ENCODE data around the gene TMEM170B.

TMEM170B gene

DNA sequence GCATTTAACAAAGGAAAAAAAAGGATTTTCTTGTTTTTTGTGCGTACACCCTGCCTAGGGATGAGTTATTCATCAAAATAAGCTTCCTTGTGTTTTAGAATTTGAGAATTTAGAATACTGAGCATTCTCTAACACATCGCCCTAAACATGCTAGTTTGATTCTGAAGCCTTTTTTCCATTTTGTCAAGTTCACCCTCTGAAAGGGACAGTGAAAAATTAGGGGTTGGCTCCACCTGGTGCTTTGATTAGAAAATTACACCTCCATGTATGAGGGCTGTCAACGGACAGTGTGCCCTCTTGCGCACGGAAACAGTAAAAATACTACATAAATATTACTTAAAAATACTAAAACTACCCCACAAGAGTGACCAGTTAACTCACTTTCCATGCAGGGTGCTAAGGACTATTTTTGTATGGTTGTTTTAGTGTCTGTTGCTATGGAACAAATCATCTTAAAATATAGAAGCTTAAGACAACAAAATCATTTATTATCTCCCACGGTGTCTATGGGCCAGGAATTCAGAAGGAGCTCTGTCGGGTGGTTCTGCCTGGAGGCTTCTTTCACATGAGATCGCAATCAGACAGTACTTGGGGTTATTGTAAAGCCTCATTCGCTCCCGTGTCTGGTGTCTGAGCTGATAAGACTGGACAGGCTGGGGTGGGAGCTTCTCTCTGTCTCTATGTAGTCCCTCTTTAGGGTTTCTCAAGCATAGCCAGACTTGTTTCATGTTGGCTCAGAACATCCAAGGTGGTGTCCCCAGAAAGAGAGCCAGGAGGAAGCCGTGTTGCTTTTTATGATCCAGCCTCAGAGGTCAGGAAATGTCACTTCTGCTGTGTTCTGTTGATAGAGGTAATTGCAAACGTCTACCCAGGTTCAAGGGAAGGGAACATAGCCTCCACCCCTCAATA is 41.1 kb upstream of the TMEM170B start:
- TF ChIP-seq FOXP2 (optimal IDR thresholded peaks at IDR 0.05; ENCODE audit: control extremely low read depth, extremely low read length, insufficient read depth) = no peak
- no peak for TF ChIP-seq EZH2 (IDR thresholded peaks at IDR 0.05)
- TF ChIP-seq POLR2AphosphoS5 (IDR thresholded peaks at IDR 0.05; ENCODE audit: borderline replicate concordance, low read depth, low read length) = no peak
- H3K9me3 ChIP-seq (ENCODE audit: low read depth, low read length) = no peaks in the 10 kb centered on the region; the same call in 1 of the 2 replicates
- H3K4me3 ChIP-seq = no peak overlapping the region
- H3K9ac ChIP-seq (ENCODE audit: insufficient read length) = peak overlapping the region; percentile 39
- H3K36me3 ChIP-seq (ENCODE audit: insufficient read depth, low read length) = no peaks in the 10 kb centered on the region
- H3K27ac ChIP-seq = no peak overlapping the region
- DNase-seq (ENCODE audit: low read depth, low spot score) = peak; percentile 68

DNA sequence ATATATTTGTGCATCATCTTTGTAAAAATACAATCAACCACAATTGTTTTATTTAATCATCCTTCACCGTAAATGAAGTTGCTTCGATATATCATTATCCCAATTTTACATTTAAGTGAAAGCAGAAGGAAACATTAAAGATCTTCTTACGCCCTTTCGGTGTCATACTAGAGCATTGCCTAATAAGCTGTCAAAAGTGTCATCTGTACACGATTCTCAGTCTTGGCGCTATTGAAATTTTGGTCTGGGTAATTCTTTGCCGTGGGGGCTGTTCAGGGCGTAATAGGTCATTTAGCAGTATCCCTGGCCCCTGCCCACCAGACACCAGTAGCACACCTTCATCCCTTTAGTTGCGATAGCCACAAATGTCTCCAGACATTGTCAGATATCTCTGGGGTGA is 40.4 kb upstream of the TMEM170B start:
- TF ChIP-seq EZH2 (IDR thresholded peaks at IDR 0.05) (no peak), POLR2AphosphoS5 (IDR thresholded peaks at IDR 0.05; ENCODE audit: borderline replicate concordance, low read depth, low read length) (no peak)
- DNase-seq (ENCODE audit: low read depth, low spot score) = no peak
- Histone ChIP-seq H3K4me3 (no peak overlapping the region), H3K36me3 (ENCODE audit: insufficient read depth, low read length) (no peaks in the 10 kb centered on the region), H3K9ac (ENCODE audit: insufficient read length) (no peak overlapping the region), H3K9me3 (ENCODE audit: low read depth, low read length) (no peaks in the 10 kb centered on the region; the same call in 1 of the 2 replicates), H3K27ac (no peak overlapping the region)

DNA sequence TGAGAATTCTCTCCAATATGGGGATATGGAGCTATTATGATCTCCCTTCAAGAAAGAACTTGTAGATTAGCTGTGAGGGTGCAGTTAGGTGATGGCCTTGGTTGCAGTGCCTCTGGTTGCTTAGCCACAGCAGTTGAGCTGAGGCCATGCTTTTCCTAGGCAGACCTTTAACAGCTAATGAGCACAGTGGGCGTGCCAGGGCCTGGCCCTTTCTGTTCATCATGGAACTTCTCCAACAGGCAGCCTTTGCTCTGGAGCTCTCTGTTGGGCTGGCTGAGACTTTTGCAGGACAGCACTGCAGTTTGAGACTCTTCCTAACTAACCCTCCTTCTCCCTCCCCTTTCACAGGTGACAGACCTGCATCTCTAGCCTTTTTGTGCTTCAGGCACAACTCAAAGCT is 39.7 kb upstream of the TMEM170B start:
- no peaks in the 10 kb centered on the region for H3K36me3 ChIP-seq (ENCODE audit: insufficient read depth, low read length)
- no peak for TF ChIP-seq FOXP2 (optimal IDR thresholded peaks at IDR 0.05; ENCODE audit: control extremely low read depth, extremely low read length, insufficient read depth)
- no peak for TF ChIP-seq EZH2 (IDR thresholded peaks at IDR 0.05)
- no peak for TF ChIP-seq POLR2AphosphoS5 (IDR thresholded peaks at IDR 0.05; ENCODE audit: borderline replicate concordance, low read depth, low read length)
- H3K9me3 ChIP-seq (ENCODE audit: low read depth, low read length) = no peaks in the 10 kb centered on the region; the same call in 1 of the 2 replicates
- H3K4me3 ChIP-seq = no peak overlapping the region
- DNase-seq (ENCODE audit: low read depth, low spot score) = no peak
- no peak overlapping the region for H3K27ac ChIP-seq
- H3K9ac ChIP-seq (ENCODE audit: insufficient read length) = no peak overlapping the region

DNA sequence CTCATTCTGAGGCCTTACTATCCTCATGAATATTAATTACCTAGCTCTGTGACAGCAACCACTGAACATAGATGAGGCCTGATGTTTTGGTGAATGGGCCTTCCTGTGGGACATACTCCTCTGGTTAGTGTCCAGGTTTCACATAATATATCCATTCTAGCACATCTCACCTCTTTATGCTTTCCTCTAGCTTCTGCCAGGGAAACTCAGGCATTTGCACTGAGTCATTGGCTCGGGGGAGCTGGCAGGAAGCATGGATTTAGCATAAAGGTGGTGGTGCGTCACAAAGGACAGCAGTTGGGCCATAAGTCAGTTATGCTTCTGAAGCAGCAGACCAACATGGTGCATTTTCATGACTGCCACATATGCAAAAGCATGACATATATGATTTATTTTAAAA is 37.5 kb upstream of the TMEM170B start:
- no peak overlapping the region for H3K4me3 ChIP-seq
- no peaks in the 10 kb centered on the region; the same call in 1 of the 2 replicates for H3K9me3 ChIP-seq (ENCODE audit: low read depth, low read length)
- no peak overlapping the region for H3K27ac ChIP-seq
- no peak overlapping the region for H3K9ac ChIP-seq (ENCODE audit: insufficient read length)
- no peak for DNase-seq (ENCODE audit: low read depth, low spot score)
- no peaks in the 10 kb centered on the region for H3K36me3 ChIP-seq (ENCODE audit: insufficient read depth, low read length)
- TF ChIP-seq EZH2 (IDR thresholded peaks at IDR 0.05) (no peak), FOXP2 (optimal IDR thresholded peaks at IDR 0.05; ENCODE audit: control extremely low read depth, extremely low read length, insufficient read depth) (no peak), POLR2AphosphoS5 (IDR thresholded peaks at IDR 0.05; ENCODE audit: borderline replicate concordance, low read depth, low read length) (no peak)

DNA sequence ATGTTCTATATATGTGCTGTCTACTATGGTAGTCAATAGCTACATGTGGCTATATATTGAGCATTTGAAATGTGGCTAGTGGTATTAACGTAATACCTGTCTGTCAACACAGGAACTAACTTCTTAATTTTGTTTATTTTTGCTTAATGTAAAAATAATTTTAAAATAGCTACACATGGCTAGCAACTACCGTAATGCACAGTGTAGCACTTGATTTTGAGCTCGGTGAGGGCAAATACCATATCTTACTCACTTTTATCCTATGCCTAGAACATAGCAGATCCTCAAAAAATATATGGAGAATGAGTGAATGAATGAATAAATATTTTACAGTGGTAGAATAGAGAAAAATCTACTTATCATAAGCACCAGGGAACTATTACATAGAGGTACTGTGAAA is 28.1 kb upstream of the TMEM170B start:
- TF ChIP-seq POLR2AphosphoS5 (IDR thresholded peaks at IDR 0.05; ENCODE audit: borderline replicate concordance, low read depth, low read length) (no peak), EZH2 (IDR thresholded peaks at IDR 0.05) (no peak), FOXP2 (optimal IDR thresholded peaks at IDR 0.05; ENCODE audit: control extremely low read depth, extremely low read length, insufficient read depth) (no peak)
- no peak overlapping the region for H3K4me3 ChIP-seq
- H3K27ac ChIP-seq = no peak overlapping the region
- DNase-seq (ENCODE audit: low read depth, low spot score) = no peak
- H3K9ac ChIP-seq (ENCODE audit: insufficient read length) = no peak overlapping the region
- no peaks in the 10 kb centered on the region for H3K9me3 ChIP-seq (ENCODE audit: low read depth, low read length)
- no peaks in the 10 kb centered on the region for H3K36me3 ChIP-seq (ENCODE audit: insufficient read depth, low read length)

DNA sequence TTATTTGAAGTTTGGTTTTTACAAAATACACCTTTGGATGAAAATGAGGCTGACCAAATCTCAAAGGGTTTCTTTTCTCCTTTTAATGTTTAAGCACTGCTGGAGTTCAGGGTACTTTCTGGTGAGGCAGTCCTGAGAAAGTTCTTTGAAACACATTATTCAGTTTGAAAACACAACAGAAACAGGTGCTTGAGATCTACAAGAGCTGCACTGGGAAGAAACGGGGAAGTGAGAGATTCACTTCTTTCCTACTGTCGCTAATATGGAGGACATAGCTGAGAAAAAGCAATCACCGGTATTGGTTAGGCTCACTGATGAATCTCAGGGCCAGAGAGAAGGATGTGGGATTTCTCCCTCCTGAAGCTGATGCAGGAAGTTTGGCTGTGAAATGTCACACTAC is 22.9 kb upstream of the TMEM170B start:
- Histone ChIP-seq H3K9me3 (ENCODE audit: low read depth, low read length) (no peaks in the 10 kb centered on the region), H3K36me3 (ENCODE audit: insufficient read depth, low read length) (no peaks in the 10 kb centered on the region), H3K4me3 (no peak overlapping the region), H3K27ac (no peak overlapping the region), H3K9ac (ENCODE audit: insufficient read length) (no peak overlapping the region)
- TF ChIP-seq POLR2AphosphoS5 (IDR thresholded peaks at IDR 0.05; ENCODE audit: borderline replicate concordance, low read depth, low read length) = no peak
- TF ChIP-seq FOXP2 (optimal IDR thresholded peaks at IDR 0.05; ENCODE audit: control extremely low read depth, extremely low read length, insufficient read depth) = no peak
- no peak for TF ChIP-seq EZH2 (IDR thresholded peaks at IDR 0.05)
- no peak for DNase-seq (ENCODE audit: low read depth, low spot score)

DNA sequence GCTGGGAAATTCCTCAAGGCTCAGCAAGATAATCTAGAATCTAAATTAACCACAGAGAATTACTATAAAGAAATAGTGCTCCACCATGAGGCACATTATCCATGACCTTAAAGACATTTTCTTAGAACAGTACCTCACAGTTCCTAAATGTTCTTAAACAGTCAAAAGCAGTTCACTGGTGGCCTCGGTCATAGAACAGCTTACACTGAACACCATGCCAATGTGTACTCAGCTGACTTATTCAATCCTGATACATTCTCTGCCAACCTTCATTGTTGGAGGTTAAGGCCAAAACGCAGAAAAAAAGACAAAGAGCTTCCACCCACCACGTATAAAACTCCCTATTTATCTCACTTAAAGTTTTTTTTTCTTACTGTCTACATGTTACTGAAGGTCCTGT is 21.8 kb upstream of the TMEM170B start:
- H3K36me3 ChIP-seq (ENCODE audit: insufficient read depth, low read length) = no peaks in the 10 kb centered on the region
- DNase-seq (ENCODE audit: low read depth, low spot score) = no peak
- TF ChIP-seq EZH2 (IDR thresholded peaks at IDR 0.05) (no peak), POLR2AphosphoS5 (IDR thresholded peaks at IDR 0.05; ENCODE audit: borderline replicate concordance, low read depth, low read length) (no peak), FOXP2 (optimal IDR thresholded peaks at IDR 0.05; ENCODE audit: control extremely low read depth, extremely low read length, insufficient read depth) (no peak)
- H3K9ac ChIP-seq (ENCODE audit: insufficient read length) = no peak overlapping the region
- H3K9me3 ChIP-seq (ENCODE audit: low read depth, low read length) = no peaks in the 10 kb centered on the region
- no peak overlapping the region for H3K4me3 ChIP-seq
- no peak overlapping the region for H3K27ac ChIP-seq

DNA sequence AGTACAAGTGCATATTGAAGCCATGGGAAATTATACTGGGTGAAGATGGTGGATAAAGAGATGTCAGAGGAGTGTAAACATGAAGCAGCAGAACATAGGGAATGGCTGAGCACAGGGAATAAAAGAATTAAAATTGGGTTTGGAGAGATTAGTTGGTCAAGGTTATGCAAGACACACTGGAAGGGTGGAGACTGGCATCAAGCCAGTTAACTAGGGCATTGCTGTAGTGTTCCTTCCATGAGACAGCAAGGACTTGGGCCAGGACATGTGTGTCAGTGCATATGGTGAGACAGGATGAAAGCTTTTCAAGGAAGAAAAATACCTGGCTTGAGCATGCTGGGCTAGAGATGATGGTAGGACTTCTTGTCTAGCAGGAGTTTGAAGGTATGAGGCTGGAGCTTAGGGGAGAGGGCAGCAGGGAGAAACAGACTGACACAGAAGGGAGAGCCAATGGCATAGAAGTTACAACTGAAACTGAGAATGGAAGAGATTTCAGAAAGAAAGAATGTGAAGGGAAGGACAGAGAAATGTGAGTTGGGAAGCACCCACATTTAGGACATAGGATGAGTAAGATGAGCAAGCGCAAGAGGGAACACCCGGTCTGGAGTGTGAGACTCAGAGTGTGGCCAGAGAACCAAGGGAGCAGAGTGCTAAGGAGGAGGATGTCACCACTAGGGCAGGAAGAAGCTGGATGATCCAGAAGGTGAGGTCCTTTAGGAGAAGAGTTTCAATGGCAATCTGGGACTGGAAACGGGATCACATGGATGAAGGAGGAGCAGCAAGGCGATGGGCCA is 14.5 kb upstream of the TMEM170B start:
- Histone ChIP-seq H3K27ac (no peak overlapping the region), H3K4me3 (no peak overlapping the region), H3K9ac (ENCODE audit: insufficient read length) (no peak overlapping the region), H3K9me3 (ENCODE audit: low read depth, low read length) (no peaks in the 10 kb centered on the region), H3K36me3 (ENCODE audit: insufficient read depth, low read length) (no peaks in the 10 kb centered on the region)
- no peak for DNase-seq (ENCODE audit: low read depth, low spot score)
- TF ChIP-seq FOXP2 (optimal IDR thresholded peaks at IDR 0.05; ENCODE audit: control extremely low read depth, extremely low read length, insufficient read depth) (no peak), POLR2AphosphoS5 (IDR thresholded peaks at IDR 0.05; ENCODE audit: borderline replicate concordance, low read depth, low read length) (no peak), EZH2 (IDR thresholded peaks at IDR 0.05) (no peak)

Measured in SK-N-MC (cell line).